ENCODE data around the gene SUPT20HL1. TPM values are rescaled to one million over a fixed set of nuclear protein-coding genes. Genes with fewer than 3 reads are reported as not detected.
A peak's percentile ranks its signal among the peaks of the same experiment; 100 is the strongest.
"Not testable (repeated sequence)": the region's sequence is repeated elsewhere in the genome, so short reads cannot be mapped to it uniquely, and the experiment has no call there.

The SUPT20HL1 gene
- not detected for total RNA-seq
- long read RNA-seq: 0 reads

DNA sequence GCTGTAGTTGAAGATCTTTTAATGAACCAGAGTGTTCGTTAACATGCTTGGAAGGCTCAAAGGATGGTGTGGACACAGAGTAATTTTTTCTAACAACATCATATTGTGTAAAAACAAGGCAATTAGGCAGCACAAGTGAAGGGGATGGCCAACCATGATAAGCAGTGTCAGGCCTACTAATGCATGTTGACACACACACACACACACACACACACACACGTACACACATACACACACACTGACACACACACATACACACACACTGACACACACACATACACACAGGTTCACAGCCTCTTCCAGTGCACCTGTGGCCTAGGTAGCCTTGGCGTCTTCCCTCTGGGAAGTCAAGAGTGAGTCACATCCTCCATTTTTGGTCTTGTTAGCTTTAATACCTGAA, at the start of gene SUPT20HL1:
Gene SUPT20HL1, plus strand, starts transcription at position 368 of the 400 bp plus-strand sequence. CDS start 2,122 bp downstream, outside the sequence.
- DNase-seq (ENCODE audit: missing footprints): no peak
- intact Hi-C loops (cut with DNase I): no loop called here
- ATAC-seq: no peak

DNA sequence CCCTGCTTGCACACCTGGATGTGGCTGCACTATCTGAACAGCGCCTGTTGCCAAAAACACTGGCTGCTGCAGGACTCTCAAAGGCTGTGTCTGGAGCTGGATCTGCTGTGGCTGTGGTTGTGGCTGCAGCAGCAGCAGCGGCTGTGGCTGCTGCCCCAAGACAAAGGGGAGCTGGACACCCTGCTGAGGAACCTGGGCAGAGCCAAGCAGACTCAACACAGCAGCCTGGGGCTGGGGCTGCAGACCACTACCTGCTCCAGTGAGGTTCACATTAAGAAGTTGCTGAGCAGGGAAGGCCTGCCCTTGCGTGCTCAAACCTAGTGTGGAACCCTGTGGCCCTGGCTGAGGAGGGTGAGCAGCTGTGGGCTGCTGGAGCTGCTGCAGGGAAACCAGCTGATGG, 49.5 kb upstream of the SUPT20HL1 start:
- ATAC-seq; intact Hi-C loops (cut with DNase I); DNase-seq (ENCODE audit: missing footprints): not testable (repeated sequence)

GRCh38 chrX:24311507-24312248, 48.8 kb upstream of the SUPT20HL1 start:
- intact Hi-C loops (cut with DNase I): not testable (repeated sequence)
- peak; percentile 42 for ATAC-seq
- peak; percentile 45 for DNase-seq (ENCODE audit: missing footprints)

- intact Hi-C loops (cut with DNase I); DNase-seq (ENCODE audit: missing footprints): not testable (repeated sequence)
- peak; percentile 44 for ATAC-seq
Measured at GRCh38 chrX:24312249-24312607, 48.2 kb upstream of the SUPT20HL1 start.

- intact Hi-C loops (cut with DNase I): no loop called here
- no peak for ATAC-seq
- peak; percentile 48 for DNase-seq (ENCODE audit: missing footprints)
Measured at GRCh38 chrX:24314019-24314635, 46.3 kb upstream of the SUPT20HL1 start, which contains the start of gene SUPT20HL2. Gene SUPT20HL2 (minus strand): TSS chrX:24314069. CDS start chrX:24313315, 754 bp downstream.

GRCh38 chrX:24316111-24316510, 44.3 kb upstream of the SUPT20HL1 start:
- no peak for ATAC-seq
- intact Hi-C loops (cut with DNase I): no loop called here
- DNase-seq (ENCODE audit: missing footprints): no peak

- no peak for ATAC-seq
- no peak for DNase-seq (ENCODE audit: missing footprints)
- intact Hi-C loops (cut with DNase I): no loop called here
Measured at GRCh38 chrX:24317567-24317966, 42.9 kb upstream of the SUPT20HL1 start.

GRCh38 chrX:24321741-24322395, 38.6 kb upstream of the SUPT20HL1 start:
- intact Hi-C loops (cut with DNase I): no loop called here
- ATAC-seq (no peak), DNase-seq (ENCODE audit: missing footprints) (no peak)

GRCh38 chrX:24325231-24325630, 35.2 kb upstream of the SUPT20HL1 start:
- no peak for DNase-seq (ENCODE audit: missing footprints)
- no peak for ATAC-seq
- intact Hi-C loops (cut with DNase I): no loop called here

GRCh38 chrX:24332878-24333277, 27.6 kb upstream of the SUPT20HL1 start:
- ATAC-seq (no peak), DNase-seq (ENCODE audit: missing footprints) (no peak)
- intact Hi-C loops (cut with DNase I): no loop called here

- DNase-seq (ENCODE audit: missing footprints): no peak
- ATAC-seq: no peak
- intact Hi-C loops (cut with DNase I): no loop called here
Measured at GRCh38 chrX:24333371-24333770, 27.1 kb upstream of the SUPT20HL1 start.

DNA sequence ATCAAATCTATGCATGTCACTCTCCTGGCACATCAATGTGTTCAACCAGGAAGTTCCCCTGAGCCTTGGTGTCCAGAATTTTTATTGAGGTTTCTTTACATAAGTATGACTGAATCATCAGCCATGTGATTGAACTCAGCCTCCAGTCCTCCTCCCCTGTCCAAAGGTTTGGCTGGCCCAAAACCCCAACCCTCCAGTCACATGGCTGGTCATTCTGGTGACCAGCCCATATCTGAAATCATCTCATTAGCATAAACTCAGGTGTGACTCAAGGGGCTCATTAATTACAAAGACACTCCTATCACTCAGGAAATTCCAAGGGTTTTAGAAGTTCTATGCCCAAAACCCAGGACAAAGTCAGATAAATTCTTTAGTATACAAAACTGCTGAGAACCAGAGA, 26.0 kb upstream of the SUPT20HL1 start:
- DNase-seq (ENCODE audit: missing footprints): no peak
- intact Hi-C loops (cut with DNase I): no loop called here
- no peak for ATAC-seq

DNA sequence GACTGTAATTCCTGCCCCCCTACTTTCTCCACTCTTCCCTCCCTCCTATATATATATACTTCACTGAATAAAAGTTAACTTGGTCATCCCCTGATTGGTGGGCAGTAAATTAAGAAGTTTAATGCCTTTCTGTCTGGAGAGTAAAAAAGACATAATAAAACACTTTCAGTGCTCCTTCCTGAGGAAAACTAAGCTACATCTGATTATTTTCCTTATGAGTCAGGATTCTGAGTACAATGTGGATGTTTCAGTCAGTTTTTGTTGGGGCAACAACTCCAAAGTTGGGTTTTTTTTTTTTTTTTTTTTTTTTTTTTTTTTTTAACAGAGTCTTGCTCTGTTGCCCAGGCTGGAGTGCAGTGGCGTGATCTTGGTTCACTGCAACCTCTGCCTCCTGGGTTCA, 24.6 kb upstream of the SUPT20HL1 start:
- intact Hi-C loops (cut with DNase I): no loop called here
- ATAC-seq (no peak), DNase-seq (ENCODE audit: missing footprints) (no peak)

- DNase-seq (ENCODE audit: missing footprints): no peak
- intact Hi-C loops (cut with DNase I): no loop called here
Measured at GRCh38 chrX:24339911-24340310, 20.5 kb upstream of the SUPT20HL1 start.

DNA sequence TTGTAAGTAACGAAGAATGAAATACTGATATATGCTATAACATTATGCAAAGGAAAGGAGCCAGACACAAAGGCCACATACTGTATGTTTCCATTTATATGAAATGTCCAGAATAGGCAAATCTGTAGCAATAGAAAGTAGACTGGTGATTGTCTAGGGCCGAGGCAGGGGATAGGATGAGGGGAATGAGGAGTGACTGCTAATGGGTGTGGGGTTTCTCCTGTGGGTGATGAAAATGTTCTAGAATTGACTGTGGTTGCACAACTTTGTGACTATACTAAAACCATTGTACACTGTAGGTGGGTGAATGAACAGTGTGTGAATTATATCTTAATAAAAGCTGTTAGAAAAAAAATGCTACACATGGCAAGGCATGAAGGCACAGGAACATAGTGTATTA, 19.9 kb upstream of the SUPT20HL1 start:
- intact Hi-C loops (cut with DNase I): no loop called here
- ATAC-seq (no peak), DNase-seq (ENCODE audit: missing footprints) (no peak)

More at GRCh38 chrX:24339911-24340310, 20.5 kb upstream of the SUPT20HL1 start:
- no peak for ATAC-seq

DNA sequence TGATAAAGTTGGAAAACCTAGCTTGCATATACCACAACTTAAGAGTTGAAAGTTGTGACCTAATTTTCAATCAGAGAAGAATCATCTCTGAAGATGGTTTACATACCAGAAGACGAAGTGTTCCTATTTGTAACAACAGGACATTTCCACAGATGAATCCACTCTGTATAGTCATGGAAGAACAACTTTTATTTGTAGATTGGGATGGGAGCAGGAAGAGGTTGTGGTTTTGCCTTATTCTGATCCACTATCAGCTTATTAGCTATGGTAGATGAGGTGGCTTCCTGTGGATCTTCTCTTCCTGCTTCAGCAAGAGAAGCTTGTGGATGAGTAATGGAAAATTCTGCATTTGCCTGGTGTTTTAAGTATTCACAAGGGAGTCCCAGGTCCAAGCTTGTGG, 18.6 kb upstream of the SUPT20HL1 start:
- no peak for ATAC-seq
- DNase-seq (ENCODE audit: missing footprints): no peak
- intact Hi-C loops (cut with DNase I): no loop called here

DNA sequence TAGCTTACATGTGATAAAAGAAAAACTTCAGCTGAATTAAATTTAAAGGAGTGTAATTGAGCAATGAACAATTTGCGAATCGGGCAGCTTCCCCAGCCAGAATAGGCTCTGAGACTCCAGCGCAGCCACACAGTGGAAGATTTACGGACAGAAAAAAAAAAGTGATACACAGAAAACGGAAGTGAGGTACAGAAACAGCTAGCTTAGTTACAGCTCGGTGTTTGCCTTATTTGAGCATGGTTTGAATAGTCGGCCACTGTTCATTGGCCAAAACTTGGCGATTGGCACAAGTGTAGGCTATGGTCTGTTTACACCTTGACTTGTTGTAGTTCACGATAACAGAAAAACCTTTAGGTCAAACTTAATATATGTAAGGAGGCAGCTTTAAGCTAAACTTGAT, 16.7 kb upstream of the SUPT20HL1 start:
- no peak for DNase-seq (ENCODE audit: missing footprints)
- intact Hi-C loops (cut with DNase I): no loop called here
- ATAC-seq: no peak

GRCh38 chrX:24347881-24348280, 12.6 kb upstream of the SUPT20HL1 start:
- ATAC-seq (no peak), DNase-seq (ENCODE audit: missing footprints) (no peak)
- intact Hi-C loops (cut with DNase I): no loop called here

GRCh38 chrX:24350217-24350616, 10.2 kb upstream of the SUPT20HL1 start:
- ATAC-seq (no peak), DNase-seq (ENCODE audit: missing footprints) (no peak)
- intact Hi-C loops (cut with DNase I): no loop called here

- ATAC-seq: no peak
- intact Hi-C loops (cut with DNase I): no loop called here
- DNase-seq (ENCODE audit: missing footprints): no peak
Measured at GRCh38 chrX:24355095-24355494, 5.3 kb upstream of the SUPT20HL1 start.
